GM19328 (cell line): ENCODE data around the gene MUC20.
"Not testable (repeated sequence)": the region's sequence is repeated elsewhere in the genome, so short reads cannot be mapped to it uniquely, and the experiment has no call there.

ENCODE experiments used
- ATAC-seq: cut with Tn5 transposase; IDR thresholded peaks from one replicate; pipeline ENCODE4 v1.9.1; 2021; ENCODE audit warnings: mild to moderate bottlenecking, moderate library complexity; ENCODE audit not compliant: unreplicated experiment

The MUC20 gene

GRCh38 chr3:195769551-195769950, 48.8 kb downstream of the MUC20 start:
- ATAC-seq = no peak

- no peak for ATAC-seq
These were observed 49.5 kb downstream of the MUC20 start for GRCh38 chr3:195770081-195770840.

GRCh38 chr3:195770841-195771645, 50.3 kb downstream of the MUC20 start:
- ATAC-seq = not testable (repeated sequence)

- ATAC-seq = no peak
These were observed 51.0 kb downstream of the MUC20 start for GRCh38 chr3:195771646-195772300.

- ATAC-seq = no peak
These were observed 53.3 kb downstream of the MUC20 start for GRCh38 chr3:195773956-195774537.

GRCh38 chr3:195774917-195775316, 54.1 kb downstream of the MUC20 start:
- ATAC-seq = no peak

- ATAC-seq = no peak
These were observed 57.2 kb downstream of the MUC20 start for GRCh38 chr3:195777975-195778374.

GRCh38 chr3:195781236-195781635, 60.5 kb downstream of the MUC20 start:
- not testable (repeated sequence) for ATAC-seq
